DMS153 (cell line): Measurements from ENCODE around the gene OCEL1.
"Not testable (repeated sequence)": the region's sequence is repeated elsewhere in the genome, so short reads cannot be mapped to it uniquely, and the experiment has no call there.

Source experiments
- DNase-seq: peaks from one replicate; lab custom pipeline; 2025; lab: John Stamatoyannopoulos, UW

Gene OCEL1

DNA sequence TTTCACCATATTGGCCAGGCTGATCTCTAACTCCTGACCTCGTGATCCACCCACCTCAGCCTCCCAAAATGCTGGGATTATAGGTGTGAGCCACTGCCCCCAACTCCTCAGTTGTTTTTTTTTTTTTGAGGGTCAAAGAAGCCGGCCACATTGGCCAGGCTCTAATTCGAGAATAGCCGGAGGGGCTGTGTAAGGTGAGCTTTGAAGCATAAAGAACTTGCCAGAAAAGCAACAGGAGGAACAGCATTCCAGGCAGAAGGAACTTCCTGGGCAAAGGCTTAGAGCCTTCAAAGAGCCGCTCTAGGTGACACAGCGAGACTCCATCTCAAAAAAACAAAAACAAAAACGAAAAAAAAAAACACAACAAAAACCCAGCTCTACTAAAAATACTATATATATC lies 40.0 kb downstream of the OCEL1 start:
- no peak for DNase-seq

DNA sequence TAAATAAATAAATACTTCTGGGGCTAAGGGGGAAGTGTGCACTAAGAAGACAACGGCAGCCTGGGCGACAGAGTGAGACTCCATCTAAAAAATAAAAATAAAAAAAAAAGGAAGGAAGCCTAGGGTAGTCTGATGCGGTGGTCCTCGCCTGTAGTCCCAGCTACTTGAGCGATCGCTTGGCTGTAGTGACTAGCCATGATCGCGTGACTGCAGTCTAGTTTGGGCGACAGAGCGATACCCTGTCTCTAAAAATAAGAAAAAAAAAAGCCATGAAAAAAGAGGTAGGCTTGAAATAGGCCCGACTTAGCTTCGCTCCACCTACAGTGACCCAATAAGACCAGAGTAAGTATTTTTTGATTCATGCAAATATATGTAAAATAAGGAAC lies 40.6 kb downstream of the OCEL1 start:
- DNase-seq: no peak

- peak; percentile 99 for DNase-seq
Measured at GRCh38 chr19:17266975-17267788, 41.2 kb downstream of the OCEL1 start, which contains the start of gene BABAM1. BABAM1 (plus strand) TSS chr19:17267443; CDS start chr19:17268807, 1,364 bp downstream.

DNA sequence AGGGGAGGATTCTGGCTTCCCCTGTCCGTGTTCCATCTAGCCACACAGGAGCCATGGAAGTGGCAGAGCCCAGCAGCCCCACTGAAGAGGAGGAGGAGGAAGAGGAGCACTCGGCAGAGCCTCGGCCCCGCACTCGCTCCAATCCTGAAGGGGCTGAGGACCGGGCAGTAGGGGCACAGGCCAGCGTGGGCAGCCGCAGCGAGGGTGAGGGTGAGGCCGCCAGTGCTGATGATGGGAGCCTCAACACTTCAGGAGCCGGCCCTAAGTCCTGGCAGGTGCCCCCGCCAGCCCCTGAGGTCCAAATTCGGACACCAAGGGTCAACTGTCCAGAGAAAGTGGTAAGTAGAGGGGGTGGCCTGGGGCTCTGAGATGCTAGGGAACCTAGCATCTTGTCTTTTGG lies 42.7 kb downstream of the OCEL1 start:
- DNase-seq: no peak

- not testable (repeated sequence) for DNase-seq
Measured at GRCh38 chr19:17274892-17275291, 48.9 kb downstream of the OCEL1 start.

DNA sequence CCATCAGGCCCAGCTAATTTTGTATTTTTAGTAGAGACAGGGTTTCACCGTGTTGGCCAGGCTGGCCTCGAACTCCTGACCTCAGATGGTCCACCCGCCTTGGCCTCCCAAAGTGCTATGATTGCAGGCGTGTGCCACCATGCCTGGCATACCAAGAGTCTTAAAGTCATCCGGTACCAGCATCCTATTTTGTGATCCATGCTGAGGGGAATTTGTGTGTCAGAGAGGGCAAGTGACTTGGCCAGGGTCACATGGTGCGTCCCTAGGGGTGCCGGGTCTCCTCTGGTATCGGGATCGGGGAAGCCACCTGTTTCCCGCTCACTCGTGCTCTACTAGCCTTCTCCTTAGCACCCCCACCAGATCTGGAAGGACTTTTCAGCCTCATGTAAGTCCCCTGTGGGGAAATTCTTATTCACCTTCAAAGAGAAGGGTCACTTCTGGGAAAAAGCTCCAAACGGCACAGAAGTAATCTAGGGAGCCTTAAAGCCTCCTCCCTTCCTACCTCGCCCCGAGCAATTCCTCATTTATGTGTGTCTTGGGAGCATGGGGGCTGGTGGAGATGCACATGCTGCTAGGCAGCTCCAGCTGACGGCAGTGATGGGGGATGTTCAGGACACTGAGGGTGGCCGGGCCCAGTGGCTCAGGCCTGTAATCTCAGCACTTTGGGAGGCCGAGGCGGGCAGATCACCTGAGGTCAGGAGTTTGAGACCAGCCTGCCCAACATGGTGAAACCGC lies 49.6 kb downstream of the OCEL1 start:
- DNase-seq: no peak
